ENCODE measurements around the gene ATG16L1. TPM values are rescaled to one million over a fixed set of nuclear protein-coding genes. Genes with fewer than 3 reads are reported as not detected.

Gene ATG16L1
- total and polyA plus RNA-seq, 10 of the 15 experiments (the other 5 are each of a cell fraction or from before 2014, with no cell fraction given): 5.2 to 26.6 (median 15.6) TPM

- intact Hi-C loops (cut with micrococcal nuclease; ENCODE audit: unreplicated experiment): no loop called here
- Histone ChIP-seq H3K9ac (ENCODE audit: control insufficient read depth, insufficient read depth, low read length) (no peak overlapping the region), H3K27me3 (replicated peaks in 1 of 2; ENCODE audit: control insufficient read depth in 2 of 2, insufficient read depth in 2 of 2, low read length in 1 of 2) (no peaks in the 10 kb centered on the region), H3K9me3 (replicated peaks; ENCODE audit: control insufficient read depth, insufficient read depth, low read length) (no peaks in the 10 kb centered on the region), H3K27ac (ENCODE audit: control insufficient read depth, insufficient read depth) (no peak overlapping the region), H3K4me2 (ENCODE audit: control insufficient read depth, insufficient read depth) (no peak overlapping the region), H3K79me2 (ENCODE audit: control insufficient read depth, insufficient read depth, low read length) (no peaks in the 10 kb centered on the region), H3K4me1 (ENCODE audit: control insufficient read depth, insufficient read depth, low read length) (peaks cover 18% of the 10 kb centered on the region), H3K36me3 (ENCODE audit: control insufficient read depth in 2 of 2, insufficient read depth in 2 of 2, low read length in 1 of 2) (no peaks in the 10 kb centered on the region), H4K20me1 (ENCODE audit: control insufficient read depth, insufficient read depth) (no peaks in the 10 kb centered on the region), H3K4me3 (no peak overlapping the region), H2AFZ (ENCODE audit: control insufficient read depth, low read depth, low read length) (no peak overlapping the region)
- BruUV-seq (replicated peaks): no TSS peak
- ChIA-PET RAD21 (ENCODE audit: unreplicated experiment) (no interaction called here), CTCF (interaction anchor here (0.7 to 1.2 kb wide), 2 partner anchors 14 to 740 kb away, joined by 3 read pairs; no protein-coding TSS in a partner anchor), SMC1A (ENCODE audit: uncharacterized antibody, unreplicated experiment) (no interaction called here), POLR2A (no interaction called here)
- ATAC-seq (no peak), DNase-seq (ENCODE audit: low read depth, low spot score) (no peak), FAIRE-seq (no peak)
- WGBS (ENCODE audit: insufficient coverage, insufficient replicate concordance, low lambda C conversion rate, missing lambda C conversion rate): 87% methylated on average over 11 of the region's 11 CpGs
- in situ Hi-C loops (cut with MboI): no loop called here
- no peak for TF ChIP-seq RFX5 (IDR thresholded peaks at IDR 0.05; ENCODE audit: low read depth, low read length)
- no peak for TF ChIP-seq CHD4 (IDR thresholded peaks at IDR 0.05)
- no peak for TF ChIP-seq RAD51 (IDR thresholded peaks at IDR 0.05)
- TF ChIP-seq, protein P1, sequence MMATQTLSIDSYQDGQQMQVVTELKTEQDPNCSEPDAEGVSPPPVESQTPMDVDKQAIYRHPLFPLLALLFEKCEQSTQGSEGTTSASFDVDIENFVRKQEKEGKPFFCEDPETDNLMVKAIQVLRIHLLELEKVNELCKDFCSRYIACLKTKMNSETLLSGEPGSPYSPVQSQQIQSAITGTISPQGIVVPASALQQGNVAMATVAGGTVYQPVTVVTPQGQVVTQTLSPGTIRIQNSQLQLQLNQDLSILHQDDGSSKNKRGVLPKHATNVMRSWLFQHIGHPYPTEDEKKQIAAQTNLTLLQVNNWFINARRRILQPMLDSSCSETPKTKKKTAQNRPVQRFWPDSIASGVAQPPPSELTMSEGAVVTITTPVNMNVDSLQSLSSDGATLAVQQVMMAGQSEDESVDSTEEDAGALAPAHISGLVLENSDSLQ (IDR thresholded peaks at IDR 0.05): no peak
- no peak for TF ChIP-seq NR2F1 (conservative IDR thresholded peaks at IDR 0.05)
- no peak for TF ChIP-seq NR2C2 (IDR thresholded peaks at IDR 0.05; ENCODE audit: borderline replicate concordance, control insufficient read depth, insufficient read length, low read depth)
- TF ChIP-seq MYB (IDR thresholded peaks at IDR 0.05; ENCODE audit: borderline replicate concordance, low read depth, low read length): no peak
- TF ChIP-seq SREBF2 (IDR thresholded peaks at IDR 0.05; ENCODE audit: low read length): no peak
- TF ChIP-seq, protein P2, sequence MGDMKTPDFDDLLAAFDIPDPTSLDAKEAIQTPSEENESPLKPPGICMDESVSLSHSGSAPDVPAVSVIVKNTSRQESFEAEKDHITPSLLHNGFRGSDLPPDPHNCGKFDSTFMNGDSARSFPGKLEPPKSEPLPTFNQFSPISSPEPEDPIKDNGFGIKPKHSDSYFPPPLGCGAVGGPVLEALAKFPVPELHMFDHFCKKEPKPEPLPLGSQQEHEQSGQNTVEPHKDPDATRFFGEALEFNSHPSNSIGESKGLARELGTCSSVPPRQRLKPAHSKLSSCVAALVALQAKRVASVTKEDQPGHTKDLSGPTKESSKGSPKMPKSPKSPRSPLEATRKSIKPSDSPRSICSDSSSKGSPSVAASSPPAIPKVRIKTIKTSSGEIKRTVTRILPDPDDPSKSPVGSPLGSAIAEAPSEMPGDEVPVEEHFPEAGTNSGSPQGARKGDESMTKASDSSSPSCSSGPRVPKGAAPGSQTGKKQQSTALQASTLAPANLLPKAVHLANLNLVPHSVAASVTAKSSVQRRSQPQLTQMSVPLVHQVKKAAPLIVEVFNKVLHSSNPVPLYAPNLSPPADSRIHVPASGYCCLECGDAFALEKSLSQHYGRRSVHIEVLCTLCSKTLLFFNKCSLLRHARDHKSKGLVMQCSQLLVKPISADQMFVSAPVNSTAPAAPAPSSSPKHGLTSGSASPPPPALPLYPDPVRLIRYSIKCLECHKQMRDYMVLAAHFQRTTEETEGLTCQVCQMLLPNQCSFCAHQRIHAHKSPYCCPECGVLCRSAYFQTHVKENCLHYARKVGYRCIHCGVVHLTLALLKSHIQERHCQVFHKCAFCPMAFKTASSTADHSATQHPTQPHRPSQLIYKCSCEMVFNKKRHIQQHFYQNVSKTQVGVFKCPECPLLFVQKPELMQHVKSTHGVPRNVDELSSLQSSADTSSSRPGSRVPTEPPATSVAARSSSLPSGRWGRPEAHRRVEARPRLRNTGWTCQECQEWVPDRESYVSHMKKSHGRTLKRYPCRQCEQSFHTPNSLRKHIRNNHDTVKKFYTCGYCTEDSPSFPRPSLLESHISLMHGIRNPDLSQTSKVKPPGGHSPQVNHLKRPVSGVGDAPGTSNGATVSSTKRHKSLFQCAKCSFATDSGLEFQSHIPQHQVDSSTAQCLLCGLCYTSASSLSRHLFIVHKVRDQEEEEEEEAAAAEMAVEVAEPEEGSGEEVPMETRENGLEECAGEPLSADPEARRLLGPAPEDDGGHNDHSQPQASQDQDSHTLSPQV (IDR thresholded peaks at IDR 0.05): no peak
- TF ChIP-seq BCLAF1 (IDR thresholded peaks at IDR 0.05): no peak
- TF ChIP-seq CUX1 (IDR thresholded peaks at IDR 0.05; ENCODE audit: insufficient replicate concordance, low read depth, low read length): no peak
These were observed 83.4 kb downstream of the ATG16L1 start for GRCh38 chr2:233334915-233335314.
